Gastrocnemius medialis (tissue), 4 donors: Measurements from ENCODE around the gene NECTIN1. TPM values are rescaled to one million over a fixed set of nuclear protein-coding genes. Genes with fewer than 3 reads are reported as not detected.

ENCODE experiments used
- ATAC-seq, 2 donors: fragments of 150-250 bp; one replicate each; pipeline ENCODE4 v1.9.1; 2016
- DNase-seq, 2 donors: peaks; one replicate each; pipeline ENCODE4 v3.0.0-alpha.2; 2019
- H3K27ac ChIP-seq, 4 donors: fragments of 200-600 bp; sonication (generic); 1 replicate in 1 of 4; 2 replicates in 3 of 4; pipeline ENCODE4 v1.5.1; 2016 to 2018; ENCODE audit warnings: mild to moderate bottlenecking in 2 of 4, moderate library complexity in 1 of 4
- H3K27me3 ChIP-seq, 3 donors: fragments of 200-600 bp; sonication (generic) in 2 of 3; 1 replicate in 1 of 3; 2 replicates in 2 of 3; pipeline versions ENCODE4 v1.5.1 to v1.6.0; 2016 to 2019; ENCODE audit warnings: mild to moderate bottlenecking in 1 of 3, moderate library complexity in 1 of 3
- H3K36me3 ChIP-seq, 2 donors: fragments of 200-600 bp; sonication (generic) in 1 of 2; one replicate each; pipeline ENCODE4 v1.5.1; 2017 to 2018
- H3K4me1 ChIP-seq, 2 donors: fragments of 200-600 bp; sonication (generic) in 1 of 2; one replicate each; pipeline ENCODE4 v1.5.1; 2016 to 2017; ENCODE audit warnings: mild to moderate bottlenecking in 2 of 2
- H3K4me3 ChIP-seq, 4 donors: fragments of 200-600 bp; sonication (generic) in 3 of 4; 1 replicate in 1 of 4; 2 replicates in 3 of 4; pipeline ENCODE4 v1.5.1; 2016 to 2019; ENCODE audit warnings: mild to moderate bottlenecking in 2 of 4
- H3K9me3 ChIP-seq, 3 donors: fragments of 200-600 bp; sonication (generic) in 2 of 3; 1 replicate in 1 of 3; 2 replicates in 2 of 3; pipeline ENCODE4 v1.5.1; 2016 to 2019
- POLR2A ChIP-seq, 2 donors: fragments of 450-650 bp; IDR thresholded peaks; one replicate each; pipeline ENCODE4 v1.6.1; 2017; ENCODE audit warnings: antibody characterized with exemption in 2 of 2, mild to moderate bottlenecking in 2 of 2, moderate library complexity in 2 of 2
- in situ Hi-C, 4 donors: fragments of 200-750 bp; cut with MboI; loops; one replicate each; pipeline versions ENCODE4 v1.15.0 to v1.8.0; 2017; ENCODE audit warnings: low sequenced_read_pairs in 4 of 4
- intact Hi-C: fragments of 100-400 bp; cut with DNase I; formaldehyde crosslinking; loops from one replicate; pipeline ENCODE4 v1.15.1; 2023; ENCODE audit warnings: low total_unique reads
- total RNA-seq, 4 donors: library from RNA; depleted of rRNA; stranded (reverse); fragments of >200 nt; gene quantifications; one replicate each; pipeline versions ENCODE4 v1.1.0 to v1.2.3, GENCODE V29; 2016
- TF ChIP-seq, protein P1 (sequence below), 5 experiments: fragments of 450-650 bp in 3 of 5; fragments of 200-600 bp in 2 of 5; sonication (generic) in 2 of 5; IDR thresholded peaks in 4 of 5; conservative IDR thresholded peaks in 1 of 5; 1 replicate in 4 of 5; 2 replicates in 1 of 5; pipeline ENCODE4 v1.5.1; 2016 to 2019; ENCODE audit warnings: antibody characterized with exemption in 5 of 5, mild to moderate bottlenecking in 3 of 5, moderate library complexity in 3 of 5

NECTIN1 gene
- total RNA-seq, 4 donors from 2014 or later = 0.66 to 2.2 (median 0.92) TPM

DNA sequence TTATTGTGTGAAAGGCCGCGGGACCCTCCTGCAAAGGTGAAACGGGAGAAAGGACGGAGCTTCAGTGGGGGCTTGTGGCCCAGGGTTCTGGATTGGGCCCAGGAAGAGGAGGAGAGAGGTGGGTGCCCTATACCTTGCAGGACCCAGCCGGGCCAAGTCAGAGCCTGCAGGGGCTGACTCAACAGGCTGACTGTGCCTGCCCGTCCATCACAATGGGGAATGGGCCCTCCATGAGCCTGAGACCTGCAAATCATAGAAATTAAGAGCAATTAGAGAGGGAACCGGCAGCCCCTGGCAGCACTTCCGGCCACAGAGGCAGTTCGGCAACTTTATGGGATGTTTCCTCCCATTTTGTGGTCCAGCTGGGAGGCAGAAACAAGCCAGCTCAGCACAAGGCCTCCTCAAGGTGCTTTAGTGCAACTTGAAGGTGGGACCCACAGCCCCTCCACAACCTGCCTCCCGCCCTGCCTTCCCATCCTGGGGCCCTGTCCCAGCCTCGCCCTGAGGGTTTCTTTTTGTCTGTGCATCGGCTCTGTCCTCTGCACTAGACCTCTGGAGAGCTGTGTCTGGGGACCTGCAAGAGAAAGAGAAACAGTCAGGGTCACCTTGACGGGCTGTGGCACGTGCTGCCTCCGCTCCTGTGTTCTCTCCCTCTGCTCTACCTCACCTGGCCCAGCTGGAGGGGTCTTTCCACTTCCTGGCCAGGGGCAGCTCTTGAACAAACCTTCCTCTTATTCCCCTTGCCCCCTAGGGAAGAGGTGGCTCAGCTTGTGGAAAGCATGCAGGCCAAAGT, 19.1 kb upstream of the NECTIN1 start:
- in situ Hi-C loops = loop anchor here in 2 of 4 donors (25.0 kb wide), 1 partner anchor 261 kb away; no protein-coding TSS in a partner anchor
- Histone ChIP-seq H3K27me3 (peaks cover 2 to 4% (median 2%) of the 10 kb centered on the region in 3 donors), H3K4me3 (no peak overlapping the region), H3K9me3 (no peaks in the 10 kb centered on the region), H3K4me1 (no peaks in the 10 kb centered on the region), H3K27ac (no peak overlapping the region), H3K36me3 (no peaks in the 10 kb centered on the region)
- TF ChIP-seq POLR2A (IDR thresholded peaks at IDR 0.05) = no peak
- TF ChIP-seq, protein P1, sequence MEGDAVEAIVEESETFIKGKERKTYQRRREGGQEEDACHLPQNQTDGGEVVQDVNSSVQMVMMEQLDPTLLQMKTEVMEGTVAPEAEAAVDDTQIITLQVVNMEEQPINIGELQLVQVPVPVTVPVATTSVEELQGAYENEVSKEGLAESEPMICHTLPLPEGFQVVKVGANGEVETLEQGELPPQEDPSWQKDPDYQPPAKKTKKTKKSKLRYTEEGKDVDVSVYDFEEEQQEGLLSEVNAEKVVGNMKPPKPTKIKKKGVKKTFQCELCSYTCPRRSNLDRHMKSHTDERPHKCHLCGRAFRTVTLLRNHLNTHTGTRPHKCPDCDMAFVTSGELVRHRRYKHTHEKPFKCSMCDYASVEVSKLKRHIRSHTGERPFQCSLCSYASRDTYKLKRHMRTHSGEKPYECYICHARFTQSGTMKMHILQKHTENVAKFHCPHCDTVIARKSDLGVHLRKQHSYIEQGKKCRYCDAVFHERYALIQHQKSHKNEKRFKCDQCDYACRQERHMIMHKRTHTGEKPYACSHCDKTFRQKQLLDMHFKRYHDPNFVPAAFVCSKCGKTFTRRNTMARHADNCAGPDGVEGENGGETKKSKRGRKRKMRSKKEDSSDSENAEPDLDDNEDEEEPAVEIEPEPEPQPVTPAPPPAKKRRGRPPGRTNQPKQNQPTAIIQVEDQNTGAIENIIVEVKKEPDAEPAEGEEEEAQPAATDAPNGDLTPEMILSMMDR (IDR thresholded peaks at IDR 0.05 in 4 of 5, conservative IDR thresholded peaks at IDR 0.05 in 1 of 5) = no peak
- DNase-seq = no peak
- intact Hi-C loops = no loop called here
- no peak for ATAC-seq

DNA sequence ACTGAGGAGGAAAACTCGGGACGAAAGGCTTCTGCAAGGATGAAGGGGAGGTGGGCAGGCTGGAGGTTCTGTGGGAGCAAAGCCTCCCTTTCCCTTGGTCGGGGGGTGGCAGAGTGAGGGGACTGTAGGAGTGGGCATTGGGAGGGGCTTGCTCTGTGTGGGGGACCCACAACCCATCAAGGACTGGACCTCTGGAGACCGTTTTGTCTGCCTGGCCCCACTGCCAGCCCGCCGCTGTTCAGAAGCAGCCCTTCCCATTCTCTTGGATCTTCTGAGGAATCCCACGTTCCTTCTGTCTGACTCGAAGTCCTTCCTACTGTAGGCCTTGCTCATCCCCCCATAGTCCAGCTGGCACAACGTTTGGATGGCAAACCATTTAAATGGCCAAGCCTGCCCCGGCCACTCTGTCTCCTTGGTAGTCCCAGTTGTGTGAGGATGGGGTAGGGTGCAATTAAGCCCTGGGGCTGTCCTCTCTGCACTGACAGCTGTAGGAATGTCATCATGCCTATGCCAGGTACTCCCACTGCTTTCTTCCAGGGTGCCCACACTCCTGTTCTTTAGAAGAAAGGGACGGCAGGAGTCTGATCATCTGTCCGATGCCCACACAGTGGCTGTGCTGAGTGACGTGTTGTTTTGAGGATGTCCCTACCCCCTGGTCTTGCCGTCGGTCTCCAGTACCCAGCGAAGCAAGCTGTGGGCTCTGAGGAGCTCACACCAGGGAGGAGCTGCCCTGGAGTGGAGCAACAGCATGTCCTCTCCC, 17.0 kb upstream of the NECTIN1 start:
- H3K27ac ChIP-seq = no peak overlapping the region
- ATAC-seq (no peak), DNase-seq (no peak)
- no peaks in the 10 kb centered on the region for H3K9me3 ChIP-seq
- intact Hi-C loops (no loop called here), in situ Hi-C loops (loop anchor here in 2 of 4 donors (25.0 kb wide), 1 partner anchor 259 kb away; no protein-coding TSS in a partner anchor)
- no peak for TF ChIP-seq POLR2A (IDR thresholded peaks at IDR 0.05)
- TF ChIP-seq, protein P1 (IDR thresholded peaks at IDR 0.05 in 4 of 5, conservative IDR thresholded peaks at IDR 0.05 in 1 of 5) = no peak
- H3K4me3 ChIP-seq = no peak overlapping the region
- no peaks in the 10 kb centered on the region for H3K4me1 ChIP-seq
- H3K27me3 ChIP-seq = peaks cover 18 to 24% (median 23%) of the 10 kb centered on the region in 3 donors
- no peaks in the 10 kb centered on the region for H3K36me3 ChIP-seq

DNA sequence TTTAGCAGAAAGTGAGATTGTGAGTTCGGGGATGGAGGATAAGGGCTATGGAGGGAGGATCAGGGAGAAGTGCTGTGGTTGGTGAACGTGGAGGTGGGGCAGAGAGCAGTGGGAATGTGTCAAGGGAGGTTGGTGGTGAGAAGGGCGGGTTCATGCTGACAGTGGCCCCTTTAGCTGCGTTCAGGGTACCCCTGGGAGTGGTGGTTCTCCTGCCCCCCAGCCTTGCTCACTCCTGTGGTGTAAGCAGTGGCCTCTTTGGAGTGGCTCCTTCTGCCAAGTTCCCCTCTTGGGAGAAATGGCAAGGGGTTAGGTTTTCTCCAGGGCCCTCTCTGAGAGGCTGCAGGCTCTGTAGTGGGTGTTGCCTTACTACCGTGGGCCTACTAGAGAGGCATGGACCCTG, 16.1 kb upstream of the NECTIN1 start:
- TF ChIP-seq, protein P1 (IDR thresholded peaks at IDR 0.05 in 4 of 5, conservative IDR thresholded peaks at IDR 0.05 in 1 of 5) = no peak
- no peak for TF ChIP-seq POLR2A (IDR thresholded peaks at IDR 0.05)
- in situ Hi-C loops = loop anchor here in 2 of 4 donors (25.0 kb wide), 1 partner anchor 258 kb away; no protein-coding TSS in a partner anchor
- ATAC-seq = no peak

DNA sequence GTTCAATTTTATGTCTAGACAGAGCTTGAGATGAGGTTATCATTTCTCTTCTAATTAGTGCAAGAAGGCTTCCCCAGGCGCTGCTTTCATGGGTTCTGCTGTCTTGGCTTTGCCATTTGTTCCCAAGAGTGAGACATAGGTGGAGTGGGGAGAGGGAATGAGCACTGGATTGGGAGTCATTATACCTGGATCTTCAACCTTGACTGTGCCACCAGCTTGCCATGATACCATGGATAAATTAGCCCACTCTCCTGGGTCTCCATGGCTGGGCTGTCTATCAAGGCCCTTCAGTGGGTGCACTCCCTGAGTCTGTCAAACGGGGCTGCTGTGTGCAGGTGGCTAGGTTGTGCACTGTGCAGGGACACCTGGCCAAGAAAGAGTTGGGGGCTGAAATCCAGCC, 15.6 kb upstream of the NECTIN1 start:
- Histone ChIP-seq H3K27ac (no peak overlapping the region), H3K36me3 (no peaks in the 10 kb centered on the region), H3K27me3 (peaks cover 26 to 34% (median 33%) of the 10 kb centered on the region in 3 donors), H3K4me3 (no peak overlapping the region), H3K9me3 (no peaks in the 10 kb centered on the region), H3K4me1 (no peaks in the 10 kb centered on the region)
- DNase-seq = no peak
- in situ Hi-C loops (loop anchor here in 2 of 4 donors (25.0 kb wide), 1 partner anchor 257 kb away; no protein-coding TSS in a partner anchor), intact Hi-C loops (no loop called here)
- ATAC-seq = no peak
- TF ChIP-seq, protein P1 (IDR thresholded peaks at IDR 0.05 in 4 of 5, conservative IDR thresholded peaks at IDR 0.05 in 1 of 5) = no peak
- no peak for TF ChIP-seq POLR2A (IDR thresholded peaks at IDR 0.05)

More for the DNA sequence above, 16.1 kb upstream of the NECTIN1 start:
- H3K9me3 ChIP-seq = no peaks in the 10 kb centered on the region
- no peak overlapping the region for H3K27ac ChIP-seq
- H3K36me3 ChIP-seq = no peaks in the 10 kb centered on the region
- no peak overlapping the region for H3K4me3 ChIP-seq
- no peak for DNase-seq
- intact Hi-C loops = no loop called here
- peaks cover 26 to 32% (median 32%) of the 10 kb centered on the region in 3 donors for H3K27me3 ChIP-seq
- H3K4me1 ChIP-seq = no peaks in the 10 kb centered on the region
